ENCODE results near the gene TREML2.

- TF ChIP-seq, protein P1, sequence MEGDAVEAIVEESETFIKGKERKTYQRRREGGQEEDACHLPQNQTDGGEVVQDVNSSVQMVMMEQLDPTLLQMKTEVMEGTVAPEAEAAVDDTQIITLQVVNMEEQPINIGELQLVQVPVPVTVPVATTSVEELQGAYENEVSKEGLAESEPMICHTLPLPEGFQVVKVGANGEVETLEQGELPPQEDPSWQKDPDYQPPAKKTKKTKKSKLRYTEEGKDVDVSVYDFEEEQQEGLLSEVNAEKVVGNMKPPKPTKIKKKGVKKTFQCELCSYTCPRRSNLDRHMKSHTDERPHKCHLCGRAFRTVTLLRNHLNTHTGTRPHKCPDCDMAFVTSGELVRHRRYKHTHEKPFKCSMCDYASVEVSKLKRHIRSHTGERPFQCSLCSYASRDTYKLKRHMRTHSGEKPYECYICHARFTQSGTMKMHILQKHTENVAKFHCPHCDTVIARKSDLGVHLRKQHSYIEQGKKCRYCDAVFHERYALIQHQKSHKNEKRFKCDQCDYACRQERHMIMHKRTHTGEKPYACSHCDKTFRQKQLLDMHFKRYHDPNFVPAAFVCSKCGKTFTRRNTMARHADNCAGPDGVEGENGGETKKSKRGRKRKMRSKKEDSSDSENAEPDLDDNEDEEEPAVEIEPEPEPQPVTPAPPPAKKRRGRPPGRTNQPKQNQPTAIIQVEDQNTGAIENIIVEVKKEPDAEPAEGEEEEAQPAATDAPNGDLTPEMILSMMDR (conservative IDR thresholded peaks at IDR 0.05; ENCODE audit: low read depth, low read length) = no peak
- TF ChIP-seq EZH2phosphoT487 (IDR thresholded peaks at IDR 0.05; ENCODE audit: borderline replicate concordance, low read length) = no peak
These were observed 26.3 kb downstream of the TREML2 start for GRCh38 chr6:41174610-41175009.

Measured in PC-3 (cell line).